DOHH2 (cell line): ENCODE measurements around the gene LARGE1.

ENCODE experiments used
- EZH2phosphoT487 ChIP-seq: fragments of 200-600 bp; sonication (generic); IDR thresholded peaks from 2 replicates; pipeline ENCODE4 v1.6.1; 2017; ENCODE audit warnings: borderline replicate concordance, mild to moderate bottlenecking, antibody characterized with exemption, low read length, moderate library complexity, mixed read lengths
- TF ChIP-seq, protein P1 (sequence below): fragments of 200-600 bp; sonication (generic); IDR thresholded peaks from one replicate; pipeline ENCODE4 v1.5.1; 2014; ENCODE audit warnings: antibody characterized with exemption, mild to moderate bottlenecking, low read depth, low read length; ENCODE audit not compliant: poor library complexity, severe bottlenecking

DNA sequence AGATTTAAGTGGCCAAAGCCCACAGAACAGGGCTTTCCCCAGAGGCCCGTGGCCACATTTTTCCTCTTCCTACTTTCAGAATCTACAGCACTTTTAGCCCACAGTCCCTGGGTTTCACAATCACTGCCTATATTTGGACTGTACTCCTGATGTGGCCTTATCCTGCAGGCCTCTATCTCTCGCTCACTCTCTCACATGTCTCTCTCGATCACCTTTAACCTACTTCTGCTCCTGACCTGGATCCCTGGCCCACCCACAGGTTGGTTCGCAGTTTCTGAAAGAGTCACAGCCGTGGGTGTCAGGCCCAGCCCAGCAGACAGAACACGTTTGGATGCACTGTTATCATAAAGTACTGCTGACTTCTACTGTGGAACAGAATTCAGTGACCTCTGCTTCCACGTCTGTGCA, 55.5 kb downstream of the LARGE1 start:
- TF ChIP-seq, protein P1, sequence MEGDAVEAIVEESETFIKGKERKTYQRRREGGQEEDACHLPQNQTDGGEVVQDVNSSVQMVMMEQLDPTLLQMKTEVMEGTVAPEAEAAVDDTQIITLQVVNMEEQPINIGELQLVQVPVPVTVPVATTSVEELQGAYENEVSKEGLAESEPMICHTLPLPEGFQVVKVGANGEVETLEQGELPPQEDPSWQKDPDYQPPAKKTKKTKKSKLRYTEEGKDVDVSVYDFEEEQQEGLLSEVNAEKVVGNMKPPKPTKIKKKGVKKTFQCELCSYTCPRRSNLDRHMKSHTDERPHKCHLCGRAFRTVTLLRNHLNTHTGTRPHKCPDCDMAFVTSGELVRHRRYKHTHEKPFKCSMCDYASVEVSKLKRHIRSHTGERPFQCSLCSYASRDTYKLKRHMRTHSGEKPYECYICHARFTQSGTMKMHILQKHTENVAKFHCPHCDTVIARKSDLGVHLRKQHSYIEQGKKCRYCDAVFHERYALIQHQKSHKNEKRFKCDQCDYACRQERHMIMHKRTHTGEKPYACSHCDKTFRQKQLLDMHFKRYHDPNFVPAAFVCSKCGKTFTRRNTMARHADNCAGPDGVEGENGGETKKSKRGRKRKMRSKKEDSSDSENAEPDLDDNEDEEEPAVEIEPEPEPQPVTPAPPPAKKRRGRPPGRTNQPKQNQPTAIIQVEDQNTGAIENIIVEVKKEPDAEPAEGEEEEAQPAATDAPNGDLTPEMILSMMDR, result no peak
- TF ChIP-seq EZH2phosphoT487, result no peak
